HEK293 (cell line): ENCODE measurements around the gene ERI3.

Experiments used
- CTCF ChIA-PET: fragments of 350-600 bp; formaldehyde crosslinking; extraction: SDS; loops from one replicate; lab custom pipeline; 2021; ENCODE audit warnings: antibody characterized with exemption; lab: Yijun Ruan, JAX
- POLR2A ChIA-PET: fragments of 300-600 bp; formaldehyde crosslinking; extraction: SDS; loops from one replicate; lab custom pipeline; 2020; ENCODE audit warnings: antibody characterized with exemption, inconsistent platforms; lab: Yijun Ruan, JAX
- H3K27ac ChIP-seq: fragments of 200-500 bp; sonication (Bioruptor generic); 2 replicates; pipeline ENCODE4 v1.5.1; 2014; ENCODE audit warnings: low read depth, low read length, control low read depth, inconsistent platforms; ENCODE audit errors: extremely low read depth
- H3K36me3 ChIP-seq, 2 experiments: fragments of 200-500 bp in 1 of 2; sonication (Bioruptor generic) in 1 of 2; 1 replicate in 1 of 2; 2 replicates in 1 of 2; pipeline ENCODE4 v1.5.1; 2014 to 2017; ENCODE audit warnings: inconsistent platforms in 2 of 2, low read length in 2 of 2; ENCODE audit not compliant: control insufficient read depth in 2 of 2, insufficient read depth in 1 of 2
- H3K4me1 ChIP-seq: fragments of 200-500 bp; sonication (Bioruptor generic); 2 replicates; pipeline ENCODE4 v1.5.1; 2014; ENCODE audit warnings: mild to moderate bottlenecking, low read length, inconsistent platforms; ENCODE audit not compliant: control insufficient read depth, insufficient read depth
- H3K4me3 ChIP-seq: 2 replicates; pipeline ENCODE4 v1.5.1; 2011; ENCODE audit warnings: low read depth, mild to moderate bottlenecking, control low read depth, low read length, moderate library complexity
- H3K9me3 ChIP-seq: fragments of 200-500 bp; sonication (Bioruptor generic); 2 replicates; pipeline ENCODE4 v1.5.1; 2014; ENCODE audit warnings: low read depth, low read length, inconsistent platforms; ENCODE audit not compliant: control insufficient read depth, insufficient read depth
- BCL11B ChIP-seq: fragments of 450-650 bp; formaldehyde crosslinking; IDR thresholded peaks from 2 replicates; pipeline ENCODE4 v1.5.1; 2016; ENCODE audit warnings: low read depth, missing biosample characterization, missing genetic modification characterization
- GLIS2 ChIP-seq: fragments of 450-650 bp; formaldehyde crosslinking; IDR thresholded peaks from 2 replicates; pipeline ENCODE4 v1.5.1; 2016; ENCODE audit warnings: missing biosample characterization, missing genetic modification characterization
- HOXD13 ChIP-seq: sonication (generic); formaldehyde crosslinking; IDR thresholded peaks from 2 replicates; pipeline ENCODE4 v1.8.0; 2022; ENCODE audit warnings: missing genetic modification reagents, borderline replicate concordance
- INSM2 ChIP-seq: fragments of 450-650 bp; formaldehyde crosslinking; IDR thresholded peaks from 2 replicates; pipeline ENCODE4 v1.5.1; 2016; ENCODE audit warnings: missing biosample characterization, missing genetic modification characterization
- KLF1 ChIP-seq: fragments of 450-650 bp; formaldehyde crosslinking; IDR thresholded peaks from 2 replicates; pipeline ENCODE4 v1.5.1; 2016; ENCODE audit warnings: missing biosample characterization, missing genetic modification characterization
- MYNN ChIP-seq: fragments of 450-650 bp; formaldehyde crosslinking; IDR thresholded peaks from 2 replicates; pipeline ENCODE4 v1.5.1; 2016; ENCODE audit warnings: missing biosample characterization, missing genetic modification characterization, borderline replicate concordance
- PRDM1 ChIP-seq: fragments of 450-650 bp; formaldehyde crosslinking; IDR thresholded peaks from 2 replicates; pipeline ENCODE4; 2016; ENCODE audit warnings: missing biosample characterization, missing genetic modification characterization
- PRDM2 ChIP-seq: fragments of 450-650 bp; formaldehyde crosslinking; IDR thresholded peaks from 2 replicates; pipeline ENCODE4 v1.5.1; 2016; ENCODE audit warnings: missing biosample characterization, missing genetic modification characterization, borderline replicate concordance
- REPIN1 ChIP-seq: fragments of 450-650 bp; formaldehyde crosslinking; IDR thresholded peaks from 2 replicates; pipeline ENCODE4 v1.5.1; 2017; ENCODE audit warnings: missing biosample characterization, missing genetic modification characterization, low read depth
- SCRT1 ChIP-seq: fragments of 450-650 bp; formaldehyde crosslinking; IDR thresholded peaks from 2 replicates; pipeline ENCODE4 v1.5.1; 2016; ENCODE audit warnings: missing biosample characterization, missing genetic modification characterization, borderline replicate concordance
- ZNF112 ChIP-seq: fragments of 450-650 bp; formaldehyde crosslinking; IDR thresholded peaks from 2 replicates; pipeline ENCODE4 v1.5.0; 2017; ENCODE audit warnings: missing biosample characterization, missing genetic modification characterization
- ZNF157 ChIP-seq: fragments of 450-650 bp; formaldehyde crosslinking; IDR thresholded peaks from 2 replicates; pipeline ENCODE4 v1.5.1; 2016; ENCODE audit warnings: missing biosample characterization, missing genetic modification characterization
- ZNF202 ChIP-seq: fragments of 450-650 bp; formaldehyde crosslinking; IDR thresholded peaks from 2 replicates; pipeline ENCODE4 v1.5.1; 2016; ENCODE audit warnings: missing biosample characterization, missing genetic modification characterization, borderline replicate concordance
- ZNF214 ChIP-seq: fragments of 450-650 bp; formaldehyde crosslinking; IDR thresholded peaks from 2 replicates; pipeline ENCODE4 v1.5.1; 2017; ENCODE audit warnings: missing biosample characterization, mild to moderate bottlenecking, missing genetic modification characterization, borderline replicate concordance
- ZNF26 ChIP-seq: fragments of 450-650 bp; formaldehyde crosslinking; IDR thresholded peaks from 2 replicates; pipeline ENCODE4 v1.5.1; 2016; ENCODE audit warnings: missing biosample characterization, missing genetic modification characterization
- ZNF292 ChIP-seq: fragments of 450-650 bp; formaldehyde crosslinking; IDR thresholded peaks from 2 replicates; pipeline ENCODE4 v1.5.1; 2016; ENCODE audit warnings: low read depth, missing biosample characterization, missing genetic modification characterization, borderline replicate concordance
- ZNF311 ChIP-seq: fragments of 450-650 bp; formaldehyde crosslinking; IDR thresholded peaks from 2 replicates; pipeline ENCODE4 v1.5.1; 2017; ENCODE audit warnings: missing biosample characterization, missing genetic modification characterization, borderline replicate concordance
- ZNF341 ChIP-seq: fragments of 450-650 bp; formaldehyde crosslinking; IDR thresholded peaks from 2 replicates; pipeline ENCODE4; 2016; ENCODE audit warnings: low read depth, missing biosample characterization, missing genetic modification characterization
- ZNF561 ChIP-seq: fragments of 450-650 bp; IDR thresholded peaks from 2 replicates; pipeline ENCODE4 v1.5.1; 2018; ENCODE audit warnings: missing biosample characterization, missing genetic modification characterization, borderline replicate concordance
- ZNF596 ChIP-seq: fragments of 450-650 bp; IDR thresholded peaks from 2 replicates; pipeline ENCODE4 v1.5.0; 2018; ENCODE audit warnings: missing biosample characterization, mild to moderate bottlenecking, missing genetic modification characterization, moderate library complexity
- ZNF707 ChIP-seq: fragments of 450-650 bp; formaldehyde crosslinking; IDR thresholded peaks from 2 replicates; pipeline ENCODE4 v1.5.1; 2016; ENCODE audit warnings: missing biosample characterization, missing genetic modification characterization
- ZNF776 ChIP-seq: fragments of 450-650 bp; formaldehyde crosslinking; IDR thresholded peaks from 2 replicates; pipeline ENCODE4 v1.5.0; 2017; ENCODE audit warnings: missing biosample characterization, missing genetic modification characterization, borderline replicate concordance
- ZNF830 ChIP-seq: fragments of 450-650 bp; IDR thresholded peaks from 2 replicates; pipeline ENCODE4 v1.5.0; 2018; ENCODE audit warnings: missing biosample characterization, missing genetic modification characterization, low read depth, mild to moderate bottlenecking, moderate library complexity

Gene ERI3

GRCh38 chr1:44261171-44261817 lies 93.8 kb downstream of the ERI3 start:
- ChIA-PET POLR2A (no interaction called here), CTCF (interaction anchor here (0.9 to 1.4 kb wide), 2 partner anchors 44 to 347 kb away, joined by 3 to 7 read pairs; no protein-coding TSS in a partner anchor)
- TF ChIP-seq ZNF596 (tag by site-specific recombination) (peak; percentile 59; the same call in 1 of the 2 replicates), ZNF112 (tag by site-specific recombination) (no peak)
- Histone ChIP-seq H3K27ac (no peak overlapping the region), H3K4me3 (no peak overlapping the region), H3K36me3 (peaks cover 0 to 24% of the 10 kb centered on the region in 2 experiments; a peak in 1 of 3 replicates), H3K9me3 (no peaks in the 10 kb centered on the region), H3K4me1 (no peaks in the 10 kb centered on the region)

- Histone ChIP-seq H3K36me3 (peaks cover 0 to 25% of the 10 kb centered on the region in 2 experiments; a peak in 1 of 3 replicates), H3K27ac (no peak overlapping the region), H3K4me3 (no peak overlapping the region), H3K9me3 (no peaks in the 10 kb centered on the region), H3K4me1 (no peaks in the 10 kb centered on the region)
- no peak for TF ChIP-seq ZNF707
- peak; percentile 90 for TF ChIP-seq KLF1 (tag by site-specific recombination)
- no peak for TF ChIP-seq HOXD13
- TF ChIP-seq ZNF341 (tag by site-specific recombination) = peak; percentile 42
- ChIA-PET CTCF (interaction anchor here (0.9 kb wide), 1 partner anchor 348 kb away, joined by 3 read pairs; no protein-coding TSS in a partner anchor), POLR2A (no interaction called here)
These were observed 94.3 kb downstream of the ERI3 start for GRCh38 chr1:44260792-44261170.

- no peak overlapping the region for H3K4me3 ChIP-seq
- ChIA-PET POLR2A (no interaction called here), CTCF (no interaction called here)
- H3K27ac ChIP-seq = no peak overlapping the region
- H3K9me3 ChIP-seq = no peaks in the 10 kb centered on the region
- H3K4me1 ChIP-seq = no peaks in the 10 kb centered on the region
- H3K36me3 ChIP-seq = peaks cover 0 to 24% of the 10 kb centered on the region in 2 experiments; a peak in 1 of 3 replicates
- TF ChIP-seq PRDM1 (tag by site-specific recombination) (no peak), GLIS2 (no peak), ZNF26 (tag by site-specific recombination) (no peak), ZNF157 (tag by site-specific recombination) (no peak), ZNF776 (tag by site-specific recombination) (no peak), ZNF830 (tag by site-specific recombination) (no peak), REPIN1 (tag by site-specific recombination) (no peak), ZNF311 (tag by site-specific recombination) (no peak), SCRT1 (no peak), ZNF561 (tag by site-specific recombination) (no peak), ZNF202 (tag by site-specific recombination) (no peak), ZNF214 (tag by site-specific recombination) (no peak), MYNN (no peak), PRDM2 (no peak), INSM2 (tag by site-specific recombination) (no peak), BCL11B (tag by site-specific recombination) (no peak), ZNF292 (no peak)
These were observed 96.0 kb downstream of the ERI3 start for GRCh38 chr1:44259090-44259489.
